ENCODE data around the gene TNKS1BP1.

The TNKS1BP1 gene

GRCh38 chr11:57278721-57279095, 46.0 kb downstream of the TNKS1BP1 start:
- TF ChIP-seq GATA3 (IDR thresholded peaks at IDR 0.05; ENCODE audit: low read depth, low read length) (no peak), GATA2 (IDR thresholded peaks at IDR 0.05; ENCODE audit: low read depth, low read length) (no peak)

GRCh38 chr11:57277845-57278720, 46.7 kb downstream of the TNKS1BP1 start:
- no peak for TF ChIP-seq GATA2 (IDR thresholded peaks at IDR 0.05; ENCODE audit: low read depth, low read length)
- no peak for TF ChIP-seq GATA3 (IDR thresholded peaks at IDR 0.05; ENCODE audit: low read depth, low read length)

GRCh38 chr11:57276971-57277675, 47.6 kb downstream of the TNKS1BP1 start:
- TF ChIP-seq GATA3 (IDR thresholded peaks at IDR 0.05; ENCODE audit: low read depth, low read length) (no peak), GATA2 (IDR thresholded peaks at IDR 0.05; ENCODE audit: low read depth, low read length) (no peak)

DNA sequence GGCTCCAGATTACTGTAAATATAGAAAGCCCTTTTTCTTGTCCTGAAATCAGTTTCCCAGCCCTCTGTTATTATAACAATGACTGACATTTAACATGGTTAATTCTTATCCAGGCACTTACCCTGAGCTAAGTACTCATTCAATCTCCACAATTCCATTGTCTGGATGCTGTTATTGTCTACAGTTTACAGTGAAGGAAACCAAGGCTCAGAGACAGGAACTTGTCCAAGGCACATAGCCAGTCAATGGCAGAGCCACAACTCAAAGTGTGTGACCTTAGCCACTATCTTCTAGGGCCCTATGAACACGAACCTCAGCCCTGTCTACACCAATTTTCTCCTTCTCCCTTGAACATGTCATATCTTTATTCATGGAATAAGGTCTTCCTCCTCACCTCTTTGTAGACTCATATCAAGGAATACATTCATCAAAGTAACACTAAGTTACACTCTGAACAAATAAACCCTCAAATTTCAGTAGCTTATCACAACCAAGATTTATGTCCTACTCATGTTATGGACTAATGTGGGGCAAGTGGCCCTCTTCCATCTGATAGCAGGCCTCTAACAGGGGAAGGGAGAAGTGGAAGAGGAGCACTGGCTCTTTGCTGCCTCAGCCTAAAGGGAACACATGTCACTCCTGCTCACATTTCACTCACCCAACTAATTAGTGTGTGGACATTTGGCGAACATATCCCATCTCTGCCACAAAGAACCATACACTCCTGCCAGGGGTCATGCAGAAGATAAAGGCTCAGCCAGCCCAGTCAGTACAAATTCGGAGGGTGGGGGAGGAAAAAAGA, 48.4 kb downstream of the TNKS1BP1 start:
- no peak for TF ChIP-seq GATA2 (IDR thresholded peaks at IDR 0.05; ENCODE audit: low read depth, low read length)
- no peak for TF ChIP-seq GATA3 (IDR thresholded peaks at IDR 0.05; ENCODE audit: low read depth, low read length)

DNA sequence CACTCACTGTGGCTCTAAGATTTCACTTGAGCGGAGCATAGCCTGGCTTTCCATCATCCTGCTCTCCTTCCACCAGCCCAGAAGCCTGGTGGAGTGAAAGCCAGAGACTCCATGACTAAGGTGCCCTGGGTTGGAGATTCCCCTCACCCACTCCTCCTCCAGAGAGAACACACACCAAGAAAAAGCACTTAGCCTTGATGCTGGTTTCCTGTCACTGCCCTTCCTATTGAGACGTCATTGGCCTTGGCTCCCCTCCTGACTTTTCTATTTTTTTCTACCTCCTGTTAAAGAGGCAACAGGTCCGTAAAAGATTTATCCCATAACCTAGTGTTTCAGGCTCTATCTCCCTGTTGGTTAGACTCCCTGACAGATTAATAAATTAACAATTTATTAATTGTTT, 49.2 kb downstream of the TNKS1BP1 start:
- no peak for TF ChIP-seq GATA2 (IDR thresholded peaks at IDR 0.05; ENCODE audit: low read depth, low read length)
- no peak for TF ChIP-seq GATA3 (IDR thresholded peaks at IDR 0.05; ENCODE audit: low read depth, low read length)

DNA sequence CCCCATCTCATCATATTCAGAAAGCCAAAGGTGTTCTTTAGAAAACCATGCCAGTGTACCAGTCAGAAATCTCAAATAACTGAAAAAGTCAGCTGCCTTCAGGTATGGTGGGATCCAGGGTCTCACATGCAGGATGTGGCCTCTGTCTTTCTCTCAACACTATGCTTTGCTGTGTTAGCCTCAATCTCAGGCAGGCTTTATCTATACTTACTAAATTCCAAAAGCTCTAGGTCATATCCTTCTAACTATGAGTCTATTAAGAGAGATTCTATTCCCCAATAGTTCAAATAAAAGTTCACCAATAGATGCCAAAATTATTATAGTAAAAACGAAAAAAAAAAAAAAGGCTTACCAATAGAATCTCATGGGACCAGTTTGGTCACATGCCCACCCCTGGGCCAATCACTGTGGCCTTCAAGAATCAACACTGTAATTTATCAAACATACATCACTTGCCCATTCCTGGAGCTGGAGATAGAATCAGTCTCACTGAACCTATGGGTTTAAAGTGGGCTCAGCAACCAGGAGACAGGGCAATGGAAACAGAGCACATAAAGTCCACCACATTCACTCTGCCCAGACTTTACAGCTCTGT, 49.8 kb downstream of the TNKS1BP1 start:
- no peak for TF ChIP-seq GATA2 (IDR thresholded peaks at IDR 0.05; ENCODE audit: low read depth, low read length)
- no peak for TF ChIP-seq GATA3 (IDR thresholded peaks at IDR 0.05; ENCODE audit: low read depth, low read length)

GRCh38 chr11:57273448-57274058, 51.2 kb downstream of the TNKS1BP1 start:
- no peak for TF ChIP-seq GATA2 (IDR thresholded peaks at IDR 0.05; ENCODE audit: low read depth, low read length)
- TF ChIP-seq GATA3 (IDR thresholded peaks at IDR 0.05; ENCODE audit: low read depth, low read length): no peak

- TF ChIP-seq GATA2 (IDR thresholded peaks at IDR 0.05; ENCODE audit: low read depth, low read length) (no peak), GATA3 (IDR thresholded peaks at IDR 0.05; ENCODE audit: low read depth, low read length) (no peak)
Observed at GRCh38 chr11:57269571-57270021, 55.2 kb downstream of the TNKS1BP1 start.

DNA sequence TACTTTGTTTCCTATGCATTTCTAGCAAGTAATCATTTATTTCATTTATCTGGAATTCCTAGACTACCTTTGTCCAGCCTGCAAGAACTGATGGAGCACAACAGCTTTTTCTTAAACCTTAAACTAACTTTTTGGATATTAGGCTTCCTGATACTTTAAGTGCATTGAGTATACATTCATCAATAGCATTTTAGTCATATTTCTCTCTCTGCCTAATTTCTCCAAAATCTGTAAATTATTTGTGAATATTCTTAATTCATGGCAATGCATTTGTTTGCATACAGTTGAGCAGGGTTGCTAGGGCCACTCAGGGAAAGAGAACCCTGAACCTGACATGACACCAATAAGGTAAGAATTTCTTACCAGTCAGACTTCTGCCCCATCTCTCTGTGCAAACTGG, 58.6 kb downstream of the TNKS1BP1 start:
- no peak for TF ChIP-seq GATA2 (IDR thresholded peaks at IDR 0.05; ENCODE audit: low read depth, low read length)

GRCh38 chr11:57263351-57263750, 61.4 kb downstream of the TNKS1BP1 start:
- TF ChIP-seq GATA2 (IDR thresholded peaks at IDR 0.05; ENCODE audit: low read depth, low read length) (no peak), GATA3 (IDR thresholded peaks at IDR 0.05; ENCODE audit: low read depth, low read length) (no peak)

- TF ChIP-seq GATA3 (IDR thresholded peaks at IDR 0.05; ENCODE audit: low read depth, low read length) (no peak), GATA2 (IDR thresholded peaks at IDR 0.05; ENCODE audit: low read depth, low read length) (no peak)
Observed at GRCh38 chr11:57262157-57262556, 62.6 kb downstream of the TNKS1BP1 start.

DNA sequence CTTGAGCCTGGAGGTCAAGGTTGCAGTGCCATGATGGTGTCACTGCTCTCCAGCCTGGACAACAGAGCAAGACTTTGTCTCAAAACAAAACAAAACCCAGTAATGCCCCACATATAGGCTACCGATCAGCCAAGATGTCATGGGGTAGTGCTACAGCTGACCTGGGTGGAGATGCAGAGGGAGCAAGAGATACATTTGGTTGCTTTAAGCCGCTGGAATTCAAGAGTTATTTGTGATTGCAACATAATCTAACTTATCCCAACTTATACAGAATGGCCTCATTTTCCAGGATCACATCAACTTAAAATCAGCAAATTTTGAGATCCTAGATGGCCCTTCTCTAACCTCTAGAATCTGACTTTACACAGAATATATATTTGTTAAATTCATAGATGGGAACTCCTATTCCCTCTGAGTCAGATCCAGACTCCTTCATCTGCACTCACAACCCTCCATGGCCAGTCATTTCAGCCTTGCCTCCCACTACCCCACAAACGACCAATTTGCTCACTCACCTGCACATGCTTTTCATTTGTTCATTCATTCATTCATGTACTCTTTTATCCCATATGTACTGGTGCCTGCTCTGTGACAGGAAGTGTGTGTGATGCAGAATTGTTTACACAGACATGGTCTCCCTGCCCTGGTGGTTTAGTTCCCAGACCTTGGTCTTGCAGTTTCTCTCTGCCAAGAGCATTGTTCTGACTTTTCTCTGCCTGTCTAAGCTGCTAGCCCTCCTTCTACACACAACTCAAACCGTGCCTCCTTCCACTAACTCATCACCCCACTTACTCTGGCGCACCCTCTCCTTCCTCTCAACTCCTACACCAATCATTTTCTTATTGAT, 63.6 kb downstream of the TNKS1BP1 start:
- TF ChIP-seq GATA2 (IDR thresholded peaks at IDR 0.05; ENCODE audit: low read depth, low read length): no peak
- no peak for TF ChIP-seq GATA3 (IDR thresholded peaks at IDR 0.05; ENCODE audit: low read depth, low read length)

GRCh38 chr11:57256119-57256518, 68.6 kb downstream of the TNKS1BP1 start:
- TF ChIP-seq GATA2 (IDR thresholded peaks at IDR 0.05; ENCODE audit: low read depth, low read length): no peak
- no peak for TF ChIP-seq GATA3 (IDR thresholded peaks at IDR 0.05; ENCODE audit: low read depth, low read length)

Measured in SH-SY5Y (cell line).